ENCODE results near the gene BNC2. TPM values are rescaled to one million over a fixed set of nuclear protein-coding genes. Genes with fewer than 3 reads are reported as not detected.

BNC2 gene
- total and polyA plus RNA-seq, 2 of the 4 experiments (the other 2 are of a cell fraction) = 15.5 to 45.2 TPM

DNA sequence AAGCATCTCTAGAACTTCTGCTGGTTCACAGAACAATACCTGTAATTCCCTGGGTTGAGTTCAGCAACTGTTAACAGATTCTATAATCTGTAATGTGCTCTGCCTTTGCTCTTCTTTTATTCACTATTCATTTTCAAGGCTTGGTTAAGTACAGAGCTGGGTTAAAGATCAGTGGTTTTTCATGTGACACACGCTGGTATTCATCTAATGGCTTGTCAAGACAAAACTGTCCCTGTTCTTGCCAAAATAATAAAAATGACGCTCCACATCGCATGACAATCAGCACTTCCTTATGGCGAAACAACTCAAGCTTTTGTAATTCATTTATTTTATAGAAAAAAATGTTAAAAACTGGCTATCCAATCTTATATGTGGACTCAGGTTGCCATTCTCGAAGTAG is 137.9 kb downstream of the BNC2 start:
- ChIA-PET POLR2A (ENCODE audit: unreplicated experiment) (interaction anchor here (0.5 kb wide), 1 partner anchor 55 kb away, joined by 5 read pairs; no protein-coding TSS in a partner anchor), CTCF (interaction anchor here (0.6 to 0.7 kb wide), 2 partner anchors 76 to 345 kb away, joined by 3 read pairs; no protein-coding TSS in a partner anchor)
- DNase-seq (no peak), ATAC-seq (ENCODE audit: low read depth) (no peak)
- Histone ChIP-seq H3K79me1 (ENCODE audit: low read depth in 1 of 2, low read length in 2 of 2) (peaks cover 0 to 30% of the 10 kb centered on the region in 2 experiments), H3K4me2 (ENCODE audit: low read depth, low read length) (no peak overlapping the region), H3K4me1 (ENCODE audit: control insufficient read depth, insufficient read depth, low read length) (peaks cover 7% of the 10 kb centered on the region), H3K9ac (ENCODE audit: low read depth, low read length) (no peak overlapping the region), H2AK9ac (replicated peaks; ENCODE audit: low read depth, low read length, poor library complexity) (no peak overlapping the region), H3K9me1 (ENCODE audit: insufficient read depth, low read length) (no peaks in the 10 kb centered on the region), H3K18ac (ENCODE audit: low read depth, low read length) (no peak overlapping the region), H3K4me3 (ENCODE audit: insufficient read depth, low read depth, low read length) (no peak overlapping the region), H3K14ac (replicated peaks; ENCODE audit: low read depth, low read length) (no peak overlapping the region), H2BK20ac (ENCODE audit: low read depth, low read length) (no peak overlapping the region), H3K36me3 (ENCODE audit: control insufficient read depth, insufficient read depth, low read length) (peaks cover 3% of the 10 kb centered on the region; the same call in 1 of the 2 replicates), H4K5ac (ENCODE audit: low read depth, low read length) (no peak overlapping the region), H4K8ac (ENCODE audit: low read depth in 2 of 2, low read length in 2 of 2) (no peak overlapping the region), H3K9me3 (ENCODE audit: control insufficient read depth, insufficient read depth, low read length) (no peaks in the 10 kb centered on the region), H2BK15ac (ENCODE audit: low read depth, low read length) (no peak overlapping the region), H4K20me1 (ENCODE audit: insufficient read depth, low read length) (no peaks in the 10 kb centered on the region), H2BK120ac (ENCODE audit: low read depth, low read length) (no peak overlapping the region), H3K4ac (ENCODE audit: low read depth, low read length) (no peak overlapping the region), H3K27ac (ENCODE audit: insufficient read depth, low read length) (no peak overlapping the region), H2AK5ac (ENCODE audit: low read depth, low read length) (no peak overlapping the region), H3K23ac (ENCODE audit: low read depth, low read length) (no peak overlapping the region), H2BK5ac (ENCODE audit: low read depth, low read length, poor library complexity, severe bottlenecking) (no peak overlapping the region), H2AFZ (replicated peaks; ENCODE audit: low read length, poor library complexity) (no peak overlapping the region), H3K56ac (ENCODE audit: extremely low read depth, insufficient read depth, low read length) (no peak overlapping the region), H3K27me3 (ENCODE audit: control insufficient read depth, insufficient read depth, low read length) (no peaks in the 10 kb centered on the region), H4K91ac (ENCODE audit: insufficient read depth, low read depth, low read length) (no peak overlapping the region)
- no peak for TF ChIP-seq CEBPB (IDR thresholded peaks at IDR 0.05; ENCODE audit: low read depth, low read length)
- no peak for TF ChIP-seq RFX5 (IDR thresholded peaks at IDR 0.05; ENCODE audit: low read depth, low read length)
- TF ChIP-seq, protein P1, sequence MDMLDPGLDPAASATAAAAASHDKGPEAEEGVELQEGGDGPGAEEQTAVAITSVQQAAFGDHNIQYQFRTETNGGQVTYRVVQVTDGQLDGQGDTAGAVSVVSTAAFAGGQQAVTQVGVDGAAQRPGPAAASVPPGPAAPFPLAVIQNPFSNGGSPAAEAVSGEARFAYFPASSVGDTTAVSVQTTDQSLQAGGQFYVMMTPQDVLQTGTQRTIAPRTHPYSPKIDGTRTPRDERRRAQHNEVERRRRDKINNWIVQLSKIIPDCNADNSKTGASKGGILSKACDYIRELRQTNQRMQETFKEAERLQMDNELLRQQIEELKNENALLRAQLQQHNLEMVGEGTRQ (IDR thresholded peaks at IDR 0.05; ENCODE audit: low read depth, low read length) = no peak
- TF ChIP-seq BHLHE40 (IDR thresholded peaks at IDR 0.05; ENCODE audit: low read depth, low read length) = no peak
- no peak for TF ChIP-seq POLR2A (IDR thresholded peaks at IDR 0.05; ENCODE audit: low read depth, low read length)
- TF ChIP-seq, protein P2, sequence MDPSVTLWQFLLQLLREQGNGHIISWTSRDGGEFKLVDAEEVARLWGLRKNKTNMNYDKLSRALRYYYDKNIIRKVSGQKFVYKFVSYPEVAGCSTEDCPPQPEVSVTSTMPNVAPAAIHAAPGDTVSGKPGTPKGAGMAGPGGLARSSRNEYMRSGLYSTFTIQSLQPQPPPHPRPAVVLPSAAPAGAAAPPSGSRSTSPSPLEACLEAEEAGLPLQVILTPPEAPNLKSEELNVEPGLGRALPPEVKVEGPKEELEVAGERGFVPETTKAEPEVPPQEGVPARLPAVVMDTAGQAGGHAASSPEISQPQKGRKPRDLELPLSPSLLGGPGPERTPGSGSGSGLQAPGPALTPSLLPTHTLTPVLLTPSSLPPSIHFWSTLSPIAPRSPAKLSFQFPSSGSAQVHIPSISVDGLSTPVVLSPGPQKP (IDR thresholded peaks at IDR 0.05; ENCODE audit: borderline replicate concordance, low read depth, low read length) = no peak
- no CpG with 5 or more reads among the region's 5 CpGs for WGBS, 2 experiments (ENCODE audit: extremely low coverage in 2 of 2, insufficient read length in 1 of 2)
- in situ Hi-C loops (cut with MboI; ENCODE audit: low sequenced_read_pairs) (no loop called here), intact Hi-C loops (cut with micrococcal nuclease) (no loop called here), dilution Hi-C loops (cut with HindIII; ENCODE audit: low sequenced_read_pairs, unreplicated experiment) (no loop called here)
- no TSS peak for BruUV-seq (replicated peaks)
